MM.1S (cell line): ENCODE data around the gene LDHB.
"Not testable (repeated sequence)": the region's sequence is repeated elsewhere in the genome, so short reads cannot be mapped to it uniquely, and the experiment has no call there.

ENCODE experiments used
- DNase-seq: peaks from one replicate; pipeline ENCODE4 v3.0.0-alpha.2; 2015
- H2AFZ ChIP-seq: fragments of 300-600 bp; sonication (generic); 2 replicates; pipeline ENCODE4 v1.6.0; 2016; ENCODE audit warnings: antibody characterized with exemption, low read length
- H3F3A ChIP-seq: fragments of 300-600 bp; sonication (generic); 2 replicates; pipeline ENCODE4 v1.6.1; 2016; ENCODE audit warnings: mild to moderate bottlenecking, antibody characterized with exemption, low read length, moderate library complexity, mixed read lengths; ENCODE audit not compliant: insufficient read depth
- H3K27ac ChIP-seq: fragments of 300-600 bp; sonication (generic); 2 replicates; pipeline ENCODE4 v1.5.1; 2016; ENCODE audit warnings: mild to moderate bottlenecking, low read length
- H3K27me3 ChIP-seq: fragments of 300-600 bp; sonication (generic); replicated peaks from 2 replicates; pipeline ENCODE4 v1.6.0; 2016; ENCODE audit warnings: low read length; ENCODE audit not compliant: insufficient read depth
- H3K36me3 ChIP-seq: fragments of 300-600 bp; sonication (generic); replicated peaks from 2 replicates; pipeline ENCODE4 v1.6.1; 2016; ENCODE audit warnings: mild to moderate bottlenecking, low read length, mixed read lengths; ENCODE audit not compliant: insufficient read depth
- H3K4me1 ChIP-seq: fragments of 300-600 bp; sonication (generic); 2 replicates; pipeline ENCODE4 v1.6.1; 2016; ENCODE audit warnings: low read length, mixed read lengths
- H3K4me2 ChIP-seq: fragments of 300-600 bp; sonication (generic); 2 replicates; pipeline ENCODE4 v1.6.0; 2016; ENCODE audit warnings: low read depth, low read length
- H3K4me3 ChIP-seq: fragments of 300-600 bp; sonication (generic); 2 replicates; pipeline ENCODE4 v1.5.1; 2016; ENCODE audit warnings: low read length, mixed read lengths
- H3K79me2 ChIP-seq: fragments of 300-600 bp; sonication (generic); 2 replicates; pipeline ENCODE4 v1.6.1; 2016; ENCODE audit warnings: mixed run types, low read length, mixed read lengths
- H3K9ac ChIP-seq: fragments of 300-600 bp; sonication (generic); 2 replicates; pipeline ENCODE4 v1.6.1; 2016; ENCODE audit warnings: low read length, mixed read lengths
- H3K9me2 ChIP-seq: fragments of 300-600 bp; sonication (generic); replicated peaks from 2 replicates; pipeline ENCODE4 v1.6.1; 2016; ENCODE audit warnings: mild to moderate bottlenecking, low read length, mixed read lengths; ENCODE audit not compliant: insufficient read depth
- H3K9me3 ChIP-seq: fragments of 300-600 bp; sonication (generic); replicated peaks from 2 replicates; pipeline ENCODE4 v1.6.1; 2016; ENCODE audit warnings: mild to moderate bottlenecking, low read length, mixed read lengths; ENCODE audit not compliant: insufficient read depth
- H4K20me1 ChIP-seq: fragments of 300-600 bp; sonication (generic); 2 replicates; pipeline ENCODE4 v1.6.1; 2016; ENCODE audit warnings: mild to moderate bottlenecking, low read length, moderate library complexity, mixed read lengths; ENCODE audit not compliant: insufficient read depth
- CTCF ChIP-seq: fragments of 300-600 bp; sonication (generic); IDR thresholded peaks from 2 replicates; pipeline ENCODE4 v1.5.1; 2016; ENCODE audit warnings: antibody characterized with exemption, low read length, mixed read lengths
- EZH2 ChIP-seq: fragments of 300-600 bp; sonication (generic); optimal IDR thresholded peaks from 2 replicates; pipeline ENCODE3; 2017; ENCODE audit warnings: low read depth, mild to moderate bottlenecking, antibody characterized with exemption, low read length, mixed read lengths
- EZH2phosphoT487 ChIP-seq: fragments of 300-600 bp; sonication (generic); IDR thresholded peaks from 2 replicates; pipeline ENCODE4 v1.6.1; 2018; ENCODE audit warnings: antibody characterized with exemption, low read length

Gene LDHB

GRCh38 chr12:21649034-21649433 lies 8.6 kb downstream of the LDHB start:
- no peak overlapping the region for H3K4me3 ChIP-seq
- H3K79me2 ChIP-seq: peaks cover 77% of the 10 kb centered on the region
- peaks cover 23% of the 10 kb centered on the region for H3K36me3 ChIP-seq
- H3K27me3 ChIP-seq: no peaks in the 10 kb centered on the region
- no peak overlapping the region for H3K27ac ChIP-seq
- peaks cover 4% of the 10 kb centered on the region; the same call in 1 of the 2 replicates for H3K4me1 ChIP-seq
- H3K9ac ChIP-seq: no peak overlapping the region
- H3F3A ChIP-seq: no peaks in the 10 kb centered on the region
- peaks cover 18% of the 10 kb centered on the region; the same call in 1 of the 2 replicates for H4K20me1 ChIP-seq
- H3K9me3 ChIP-seq: no peaks in the 10 kb centered on the region
- no peak overlapping the region for H3K4me2 ChIP-seq
- no peak overlapping the region for H2AFZ ChIP-seq
- no peak for TF ChIP-seq CTCF
- no peak for TF ChIP-seq EZH2
- no peak for TF ChIP-seq EZH2phosphoT487
- no peaks in the 10 kb centered on the region for H3K9me2 ChIP-seq
- no peak for DNase-seq

- no peak overlapping the region for H3K27ac ChIP-seq
- no peak overlapping the region for H3K4me2 ChIP-seq
These were observed 9.3 kb downstream of the LDHB start for GRCh38 chr12:21648378-21648777.

GRCh38 chr12:21647179-21647578 lies 10.5 kb downstream of the LDHB start:
- H3F3A ChIP-seq: no peaks in the 10 kb centered on the region
- no peak for DNase-seq
- no peak overlapping the region for H3K4me2 ChIP-seq
- H3K79me2 ChIP-seq: peaks cover 76% of the 10 kb centered on the region
- no peaks in the 10 kb centered on the region for H3K9me2 ChIP-seq
- no peak overlapping the region for H3K4me3 ChIP-seq
- H3K36me3 ChIP-seq: peaks cover 24% of the 10 kb centered on the region; the same call in 1 of the 2 replicates
- H4K20me1 ChIP-seq: peaks cover 13% of the 10 kb centered on the region; the same call in 1 of the 2 replicates
- no peaks in the 10 kb centered on the region for H3K9me3 ChIP-seq
- H3K27ac ChIP-seq: no peak overlapping the region
- TF ChIP-seq EZH2phosphoT487: no peak
- TF ChIP-seq CTCF: no peak
- TF ChIP-seq EZH2: no peak
- H2AFZ ChIP-seq: no peak overlapping the region
- H3K9ac ChIP-seq: no peak overlapping the region
- H3K27me3 ChIP-seq: no peaks in the 10 kb centered on the region
- H3K4me1 ChIP-seq: no peaks in the 10 kb centered on the region

More at GRCh38 chr12:21648378-21648777, 9.3 kb downstream of the LDHB start:
- H4K20me1 ChIP-seq: peaks cover 18% of the 10 kb centered on the region; the same call in 1 of the 2 replicates
- H3K79me2 ChIP-seq: peaks cover 77% of the 10 kb centered on the region
- no peaks in the 10 kb centered on the region for H3K9me3 ChIP-seq
- H3F3A ChIP-seq: no peaks in the 10 kb centered on the region
- H3K36me3 ChIP-seq: peaks cover 29% of the 10 kb centered on the region
- H3K4me3 ChIP-seq: no peak overlapping the region
- DNase-seq: no peak
- no peaks in the 10 kb centered on the region for H3K9me2 ChIP-seq
- TF ChIP-seq EZH2phosphoT487 (no peak), CTCF (no peak), EZH2 (no peak)
- H3K27me3 ChIP-seq: no peaks in the 10 kb centered on the region
- H3K4me1 ChIP-seq: no peaks in the 10 kb centered on the region
- no peak overlapping the region for H3K9ac ChIP-seq
- H2AFZ ChIP-seq: no peak overlapping the region

GRCh38 chr12:21645041-21645500 lies 12.6 kb downstream of the LDHB start:
- peaks cover 21% of the 10 kb centered on the region; the same call in 1 of the 2 replicates for H3K36me3 ChIP-seq
- not testable (repeated sequence) for H3K4me2 ChIP-seq, H3K4me3 ChIP-seq, H3K27me3 ChIP-seq, H3K27ac ChIP-seq, H3K9me2 ChIP-seq, H3K9ac ChIP-seq, H3F3A ChIP-seq, H2AFZ ChIP-seq, H3K4me1 ChIP-seq, H3K9me3 ChIP-seq, DNase-seq
- peaks cover 74% of the 10 kb centered on the region for H3K79me2 ChIP-seq
- peaks cover 12% of the 10 kb centered on the region; the same call in 1 of the 2 replicates for H4K20me1 ChIP-seq
